Testis (tissue), 3 donors: ENCODE data around the gene PYHIN1. TPM values are rescaled to one million over a fixed set of nuclear protein-coding genes. Genes with fewer than 3 reads are reported as not detected.

ENCODE experiments used
- polyA plus RNA-seq: library from polyadenylated mRNA; stranded (reverse); fragments of 350-450 nt; fragmentation: Illumina TruSeq; extraction: RNeasy Lipid Tissue Mini Kit (QIAGEN cat#74804); gene quantifications from one replicate; pipeline ENCODE4 v1.2.3, GENCODE V29; 2014; ENCODE audit warnings: low read depth, low replicate concordance; ENCODE audit not compliant: insufficient read depth
- total RNA-seq, 2 donors: library from RNA; depleted of rRNA; stranded (reverse); fragments of >200 nt; gene quantifications; one replicate each; pipeline ENCODE4 v1.2.3, GENCODE V29; 2016

The PYHIN1 gene
- total and polyA plus RNA-seq, 3 donors from 2014 or later = 0.56 to 1.2 (median 0.58) TPM

Other genes starting within 250 kb of the PYHIN1 start
- gene SPTA1, start 244.8 kb upstream of the PYHIN1 start, total RNA-seq = 1 to 10 TPM; 3.4 to 4.2 TPM
- 6.8 TPM for gene SPTA1, start 244.8 kb upstream of the PYHIN1 start, polyA plus RNA-seq
- not detected for gene OR6K2, start 230.9 kb upstream of the PYHIN1 start, total RNA-seq
- gene OR6K2, start 230.9 kb upstream of the PYHIN1 start, polyA plus RNA-seq = not detected
- under 1 TPM in 1 of 2 donors, not detected in 1; 0.19 TPM for gene OR6K3, start 210.8 kb upstream of the PYHIN1 start, total RNA-seq
- not detected for gene OR6K3, start 210.8 kb upstream of the PYHIN1 start, polyA plus RNA-seq
- not detected for gene OR6K6, start 176.8 kb upstream of the PYHIN1 start, total RNA-seq
- gene OR6K6, start 176.8 kb upstream of the PYHIN1 start, polyA plus RNA-seq = not detected
- 1 to 10 TPM in 1 of 2 donors, not detected in 1; 1.0 TPM for gene OR6N1, start 159.4 kb upstream of the PYHIN1 start, total RNA-seq
- not detected for gene OR6N1, start 159.4 kb upstream of the PYHIN1 start, polyA plus RNA-seq
- gene OR6N2, start 150.3 kb upstream of the PYHIN1 start, total RNA-seq = not detected
- not detected for gene OR6N2, start 150.3 kb upstream of the PYHIN1 start, polyA plus RNA-seq
- gene MNDA, start 100.2 kb upstream of the PYHIN1 start, total RNA-seq = 10 to 100 TPM; 11.5 to 12.8 TPM
- gene MNDA, start 100.2 kb upstream of the PYHIN1 start, polyA plus RNA-seq = 6.8 TPM
- 10 to 100 TPM; 34.3 to 39.8 TPM for gene IFI16, start 78.4 kb downstream of the PYHIN1 start, total RNA-seq
- 35.7 TPM for gene IFI16, start 78.4 kb downstream of the PYHIN1 start, polyA plus RNA-seq
- 1 to 10 TPM; 1.3 to 1.9 TPM for gene AIM2, start 145.2 kb downstream of the PYHIN1 start, total RNA-seq
- gene AIM2, start 145.2 kb downstream of the PYHIN1 start, polyA plus RNA-seq = 3.2 TPM
- gene CADM3, start 240.1 kb downstream of the PYHIN1 start, total RNA-seq = 1 to 10 TPM; 5.7 to 6.4 TPM
- 13.4 TPM for gene CADM3, start 240.1 kb downstream of the PYHIN1 start, polyA plus RNA-seq